C4-2B (cell line): ENCODE data around the gene TMEM86B.

ENCODE experiments used
- CTCF ChIP-seq: fragments of 450-650 bp; conservative IDR thresholded peaks from 2 replicates; pipeline ENCODE4 v1.5.1; 2017; ENCODE audit warnings: mild to moderate bottlenecking
- ZFX ChIP-seq: fragments of 450-650 bp; IDR thresholded peaks from 2 replicates; pipeline ENCODE4 v1.6.1; 2017

- TF ChIP-seq CTCF (no peak), ZFX (no peak)
Observed at GRCh38 chr19:55249841-55250240, 21.3 kb upstream of the TMEM86B start.
